Small intestine (tissue), 7 donors: ENCODE measurements around the gene ADARB2. TPM values are rescaled to one million over a fixed set of nuclear protein-coding genes. Genes with fewer than 3 reads are reported as not detected.

Experiments
- DNase-seq, 2 donors: peaks; one replicate each; pipeline versions ENCODE4 v3.0.0 to v3.0.0-alpha.2; 2013
- FAIRE-seq: peaks from 2 replicates; lab custom pipeline; 2012; peaks lifted over from hg19 to GRCh38; lab: Jason Lieb, UNC
- H3K27ac ChIP-seq, 3 donors: one replicate each; pipeline ENCODE4 v1.5.1; 2013; ENCODE audit warnings: low read length in 2 of 3, mild to moderate bottlenecking in 2 of 3, control low read depth in 1 of 3, inconsistent platforms in 1 of 3, low read depth in 1 of 3, moderate library complexity in 1 of 3
- H3K27me3 ChIP-seq, 3 donors: one replicate each; pipeline ENCODE4 v1.6.1; 2013; ENCODE audit warnings: low read length in 3 of 3, inconsistent platforms in 1 of 3; ENCODE audit not compliant: control insufficient read depth in 3 of 3, insufficient read depth in 3 of 3
- H3K36me3 ChIP-seq, 3 donors: one replicate each; pipeline ENCODE4 v1.6.1; 2013; ENCODE audit warnings: low read length in 3 of 3, inconsistent platforms in 1 of 3, low read depth in 1 of 3, mild to moderate bottlenecking in 1 of 3, moderate library complexity in 1 of 3; ENCODE audit not compliant: control insufficient read depth in 3 of 3, insufficient read depth in 2 of 3
- H3K4me1 ChIP-seq, 3 donors: one replicate each; pipeline ENCODE4 v1.6.1; 2013; ENCODE audit warnings: low read length in 2 of 3, inconsistent platforms in 1 of 3, low read depth in 1 of 3, mild to moderate bottlenecking in 1 of 3, moderate library complexity in 1 of 3; ENCODE audit not compliant: control insufficient read depth in 3 of 3, insufficient read depth in 2 of 3
- H3K4me3 ChIP-seq, 3 donors: one replicate each; pipeline ENCODE4 v1.5.1; 2013; ENCODE audit warnings: low read length in 3 of 3, control low read depth in 1 of 3, inconsistent platforms in 1 of 3, low read depth in 1 of 3, mild to moderate bottlenecking in 1 of 3, moderate library complexity in 1 of 3
- H3K9me3 ChIP-seq, 2 donors: one replicate each; pipeline ENCODE4 v1.6.1; 2013; ENCODE audit warnings: low read depth in 1 of 2, low read length in 1 of 2; ENCODE audit not compliant: control insufficient read depth in 2 of 2, insufficient read depth in 1 of 2
- WGBS, 3 donors: extraction: QIAGEN DNeasy Blood & Tissue Kit; methylation state at CpG; one replicate each; pipeline ENCODE4 v1.1.7; 2013; 5-methylcytosine and 5-hydroxymethylcytosine counted together
- polyA plus RNA-seq, 4 donors: library from polyadenylated mRNA; stranded (reverse) in 3 of 4; unstranded in 1 of 4; fragments of 200-250 nt in 3 of 4; fragments of 120-200 nt in 1 of 4; gene quantifications; one replicate each; pipeline versions ENCODE4 v1.2.1 to v1.2.3, GENCODE V29; 2013
- donor health status: healthy with polysubstance abuse.
- donor health status: control.
- donor health status: control.
- donor health status: Bipolar disorder and iron deficiency.
- donor health status: healthy.

The ADARB2 gene
- polyA plus RNA-seq, 4 donors: 0.35 to 1.8 (median 0.94) TPM

GRCh38 chr10:1297566-1298301 is 439.6 kb downstream of the ADARB2 start:
- no peaks in the 10 kb centered on the region for H3K4me1 ChIP-seq
- H3K27me3 ChIP-seq: no peaks in the 10 kb centered on the region
- 56 to 72% (median 71%) methylated on average over 14 of the region's 14 CpGs for WGBS, 3 donors
- no peaks in the 10 kb centered on the region for H3K36me3 ChIP-seq
- no peak overlapping the region for H3K27ac ChIP-seq
- no peak for FAIRE-seq
- no peak for DNase-seq
- no peak overlapping the region for H3K4me3 ChIP-seq
- H3K9me3 ChIP-seq: peaks cover 0 to 2% of the 10 kb centered on the region in 2 donors

- no peaks in the 10 kb centered on the region for H3K36me3 ChIP-seq
- H3K27ac ChIP-seq: no peak overlapping the region
- DNase-seq: no peak
- no peaks in the 10 kb centered on the region for H3K4me1 ChIP-seq
- WGBS, 3 donors: 87 to 93% (median 88%) methylated on average over 7 of the region's 7 CpGs
- no peak for FAIRE-seq
- no peaks in the 10 kb centered on the region for H3K27me3 ChIP-seq
- no peak overlapping the region for H3K4me3 ChIP-seq
- peaks cover 0 to 2% of the 10 kb centered on the region in 2 donors for H3K9me3 ChIP-seq
Observed at GRCh38 chr10:1295756-1296480, 441.4 kb downstream of the ADARB2 start.

- FAIRE-seq: no peak
- H3K9me3 ChIP-seq: peaks cover 0 to 2% of the 10 kb centered on the region in 2 donors
- H3K4me1 ChIP-seq: no peaks in the 10 kb centered on the region
- H3K4me3 ChIP-seq: no peak overlapping the region
- H3K27me3 ChIP-seq: no peaks in the 10 kb centered on the region
- DNase-seq: no peak
- H3K36me3 ChIP-seq: no peaks in the 10 kb centered on the region
- WGBS, 3 donors: 85 to 88% (median 88%) methylated on average over 7 of the region's 7 CpGs
- no peak overlapping the region for H3K27ac ChIP-seq
Observed at GRCh38 chr10:1294748-1295147, 442.6 kb downstream of the ADARB2 start.

- H3K27me3 ChIP-seq: no peaks in the 10 kb centered on the region
- no peak for FAIRE-seq
Observed at GRCh38 chr10:1293636-1294435, 443.5 kb downstream of the ADARB2 start.

GRCh38 chr10:1293157-1293556 is 444.2 kb downstream of the ADARB2 start:
- Histone ChIP-seq H3K4me3 (no peak overlapping the region), H3K4me1 (no peaks in the 10 kb centered on the region), H3K36me3 (no peaks in the 10 kb centered on the region), H3K27ac (no peak overlapping the region), H3K9me3 (peaks cover 0 to 2% of the 10 kb centered on the region in 2 donors), H3K27me3 (no peaks in the 10 kb centered on the region)
- FAIRE-seq (no peak), DNase-seq (no peak)
- WGBS, 3 donors: 18 to 20% (median 20%) methylated on average over 5 of the region's 5 CpGs

More at GRCh38 chr10:1293636-1294435, 443.5 kb downstream of the ADARB2 start:
- Histone ChIP-seq H3K9me3 (peaks cover 0 to 2% of the 10 kb centered on the region in 2 donors), H3K4me1 (no peaks in the 10 kb centered on the region), H3K4me3 (no peak overlapping the region), H3K27ac (no peak overlapping the region), H3K36me3 (no peaks in the 10 kb centered on the region)
- 56 to 69% (median 56%) methylated on average over 10 of the region's 10 CpGs for WGBS, 3 donors
- DNase-seq: no peak

GRCh38 chr10:1292611-1293031 is 444.7 kb downstream of the ADARB2 start:
- Histone ChIP-seq H3K36me3 (no peaks in the 10 kb centered on the region), H3K27me3 (no peaks in the 10 kb centered on the region), H3K4me3 (no peak overlapping the region), H3K27ac (no peak overlapping the region), H3K4me1 (no peaks in the 10 kb centered on the region), H3K9me3 (peaks cover 0 to 2% of the 10 kb centered on the region in 2 donors)
- no peak for DNase-seq
- FAIRE-seq: no peak
- 75 to 91% (median 79%) methylated on average over 13 of the region's 13 CpGs for WGBS, 3 donors

- WGBS, 3 donors: 85 to 90% (median 89%) methylated on average over 25 to 27 of the region's 27 CpGs
- DNase-seq (no peak), FAIRE-seq (no peak)
- Histone ChIP-seq H3K9me3 (peaks cover 0 to 2% of the 10 kb centered on the region in 2 donors), H3K4me3 (no peak overlapping the region), H3K27ac (no peak overlapping the region), H3K36me3 (no peaks in the 10 kb centered on the region), H3K27me3 (no peaks in the 10 kb centered on the region), H3K4me1 (no peaks in the 10 kb centered on the region)
Observed at GRCh38 chr10:1291178-1292090, 445.9 kb downstream of the ADARB2 start.
